ENCODE measurements around the gene CCDC74B.
A peak's percentile ranks its signal among the peaks of the same experiment; 100 is the strongest.
"Not testable (repeated sequence)": the region's sequence is repeated elsewhere in the genome, so short reads cannot be mapped to it uniquely, and the experiment has no call there.

Gene CCDC74B

DNA sequence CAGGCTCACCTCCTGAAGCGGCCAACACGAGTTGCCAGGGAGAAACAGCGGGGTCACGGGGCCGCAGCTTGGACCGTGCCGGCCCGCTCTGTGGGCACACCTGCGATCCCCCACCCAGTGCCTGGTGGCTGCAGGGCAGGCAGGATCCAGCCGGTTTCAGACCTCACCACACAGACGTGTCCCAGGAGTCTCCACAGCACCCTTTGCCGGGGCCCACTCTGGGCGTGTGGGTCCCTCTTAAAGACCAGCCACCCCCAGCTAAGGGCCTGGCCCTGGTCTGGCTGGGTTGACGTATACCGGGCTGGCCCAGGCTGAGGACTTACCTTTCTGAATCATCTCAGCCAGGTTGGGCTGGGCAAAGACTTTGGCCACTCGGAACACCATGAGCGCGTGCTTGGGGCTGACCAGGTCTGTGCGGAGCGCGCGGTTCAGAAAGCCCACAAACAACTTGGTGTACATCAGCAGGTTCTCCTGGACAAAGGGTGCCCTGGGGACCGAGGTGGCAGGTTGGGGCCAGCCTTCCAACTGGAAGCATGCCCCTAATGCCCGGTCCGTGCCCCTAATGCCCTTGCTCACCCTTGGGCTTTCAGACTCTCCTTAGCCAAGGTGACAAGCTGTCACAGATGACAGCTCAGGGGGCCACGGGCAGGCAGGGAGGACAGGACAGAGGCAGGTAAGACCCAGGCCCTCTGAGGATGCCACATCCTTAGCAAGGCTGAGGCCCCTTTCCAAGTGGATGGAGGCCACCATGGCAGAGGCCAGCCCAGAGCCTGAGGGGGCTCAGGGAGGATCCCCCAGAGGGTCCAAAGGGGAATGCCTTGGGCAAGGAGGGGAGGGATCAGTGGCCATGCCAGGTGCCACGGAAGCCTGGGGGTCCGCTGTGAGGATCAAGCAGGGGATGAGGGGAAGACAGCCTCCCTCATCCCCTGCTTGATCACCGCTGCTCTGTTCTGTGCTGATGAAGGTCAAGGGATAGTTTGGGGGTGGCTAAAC is 10.2 kb upstream of the CCDC74B start:
- Histone ChIP-seq H3K9ac (ENCODE audit: low read depth, low read length, poor library complexity) (no peak overlapping the region), H3K4ac (ENCODE audit: low read length) (no peak overlapping the region), H2BK120ac (ENCODE audit: low read depth, low read length) (no peak overlapping the region), H3K9me3 (replicated peaks in 1 of 2; ENCODE audit: control insufficient read depth in 2 of 2, insufficient read depth in 1 of 2, low read depth in 1 of 2, low read length in 2 of 2) (no peaks in the 10 kb centered on the region), H4K8ac (ENCODE audit: low read depth, low read length) (no peak overlapping the region), H3K36me3 (replicated peaks in 1 of 2; ENCODE audit: control insufficient read depth in 2 of 2, insufficient read depth in 2 of 2, low read length in 2 of 2) (peaks cover 12 to 71% of the 10 kb centered on the region in 2 donors), H2BK5ac (ENCODE audit: low read length) (no peak overlapping the region), H3K14ac (ENCODE audit: low read length) (no peak overlapping the region), H2AFZ (ENCODE audit: low read length) (no peak overlapping the region), H3K4me1 (ENCODE audit: control insufficient read depth in 2 of 2, insufficient read depth in 1 of 2, low read depth in 1 of 2, low read length in 2 of 2) (no peaks in the 10 kb centered on the region), H3K18ac (ENCODE audit: low read length) (no peak overlapping the region), H3K4me3 (ENCODE audit: low read length in 2 of 2) (peak overlapping the region in 1 of 2 donors; percentile 17), H3K27me3 (ENCODE audit: control insufficient read depth in 3 of 3, insufficient read depth in 3 of 3, low read depth in 1 of 3, low read length in 3 of 3) (no peaks in the 10 kb centered on the region), H2BK12ac (ENCODE audit: low read length) (no peak overlapping the region), H3K4me2 (ENCODE audit: insufficient read depth, low read length, poor library complexity, severe bottlenecking) (no peak overlapping the region), H3K23ac (ENCODE audit: low read depth, low read length, poor library complexity) (no peak overlapping the region), H3K27ac (replicated peaks; ENCODE audit: low read length) (no peak overlapping the region), H2BK15ac (ENCODE audit: low read length) (no peak overlapping the region), H3K79me1 (ENCODE audit: low read depth, low read length) (peaks cover 4% of the 10 kb centered on the region), H4K91ac (ENCODE audit: low read depth, low read length, poor library complexity) (no peak overlapping the region), H2AK5ac (ENCODE audit: low read depth, low read length) (no peak overlapping the region)
- WGBS, 2 donors (ENCODE audit: extremely low coverage in 2 of 2, insufficient read length in 2 of 2, insufficient replicate concordance in 1 of 2) = no CpG with 5 or more reads among the region's 29 CpGs
- DNase-seq (ENCODE audit: low spot score) = no peak

DNA sequence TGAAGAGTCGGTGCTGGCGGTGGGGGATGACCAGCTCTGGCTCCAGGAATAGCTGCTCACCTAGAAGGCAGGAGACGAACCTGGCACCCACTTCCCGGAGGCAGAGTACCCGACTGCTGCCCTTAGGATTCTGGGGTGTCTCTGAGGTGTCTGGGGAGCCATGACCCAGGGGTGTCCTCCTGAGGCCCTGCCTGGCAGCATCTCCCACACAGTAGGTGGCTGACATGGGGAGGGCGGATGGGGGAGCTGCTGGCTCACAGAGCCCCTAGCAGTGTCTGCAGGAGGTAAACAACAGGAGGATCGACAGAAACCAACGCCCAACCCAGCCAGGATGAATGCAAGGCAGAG is 9.5 kb upstream of the CCDC74B start:
- H4K8ac ChIP-seq (ENCODE audit: low read depth, low read length); H2AFZ ChIP-seq (ENCODE audit: low read length); H3K27ac ChIP-seq (replicated peaks; ENCODE audit: low read length); H2BK5ac ChIP-seq (ENCODE audit: low read length); H3K4me3 ChIP-seq (ENCODE audit: low read length in 2 of 2); H3K9me3 ChIP-seq (replicated peaks in 1 of 2; ENCODE audit: control insufficient read depth in 2 of 2, insufficient read depth in 1 of 2, low read depth in 1 of 2, low read length in 2 of 2); H3K4me2 ChIP-seq (ENCODE audit: insufficient read depth, low read length, poor library complexity, severe bottlenecking); H3K79me1 ChIP-seq (ENCODE audit: low read depth, low read length); DNase-seq (ENCODE audit: low spot score); H2BK12ac ChIP-seq (ENCODE audit: low read length); H3K18ac ChIP-seq (ENCODE audit: low read length); H2AK5ac ChIP-seq (ENCODE audit: low read depth, low read length); H2BK15ac ChIP-seq (ENCODE audit: low read length); H3K4me1 ChIP-seq (ENCODE audit: control insufficient read depth in 2 of 2, insufficient read depth in 1 of 2, low read depth in 1 of 2, low read length in 2 of 2); H2BK120ac ChIP-seq (ENCODE audit: low read depth, low read length); H3K23ac ChIP-seq (ENCODE audit: low read depth, low read length, poor library complexity); H3K4ac ChIP-seq (ENCODE audit: low read length); H4K91ac ChIP-seq (ENCODE audit: low read depth, low read length, poor library complexity); H3K27me3 ChIP-seq (ENCODE audit: control insufficient read depth in 3 of 3, insufficient read depth in 3 of 3, low read depth in 1 of 3, low read length in 3 of 3); H3K14ac ChIP-seq (ENCODE audit: low read length); H3K9ac ChIP-seq (ENCODE audit: low read depth, low read length, poor library complexity): not testable (repeated sequence)
- WGBS, 2 donors (ENCODE audit: extremely low coverage in 2 of 2, insufficient read length in 2 of 2, insufficient replicate concordance in 1 of 2) = no CpG with 5 or more reads among the region's 8 CpGs
- peaks cover 10 to 65% of the 10 kb centered on the region in 2 donors for H3K36me3 ChIP-seq (replicated peaks in 1 of 2; ENCODE audit: control insufficient read depth in 2 of 2, insufficient read depth in 2 of 2, low read length in 2 of 2)

DNA sequence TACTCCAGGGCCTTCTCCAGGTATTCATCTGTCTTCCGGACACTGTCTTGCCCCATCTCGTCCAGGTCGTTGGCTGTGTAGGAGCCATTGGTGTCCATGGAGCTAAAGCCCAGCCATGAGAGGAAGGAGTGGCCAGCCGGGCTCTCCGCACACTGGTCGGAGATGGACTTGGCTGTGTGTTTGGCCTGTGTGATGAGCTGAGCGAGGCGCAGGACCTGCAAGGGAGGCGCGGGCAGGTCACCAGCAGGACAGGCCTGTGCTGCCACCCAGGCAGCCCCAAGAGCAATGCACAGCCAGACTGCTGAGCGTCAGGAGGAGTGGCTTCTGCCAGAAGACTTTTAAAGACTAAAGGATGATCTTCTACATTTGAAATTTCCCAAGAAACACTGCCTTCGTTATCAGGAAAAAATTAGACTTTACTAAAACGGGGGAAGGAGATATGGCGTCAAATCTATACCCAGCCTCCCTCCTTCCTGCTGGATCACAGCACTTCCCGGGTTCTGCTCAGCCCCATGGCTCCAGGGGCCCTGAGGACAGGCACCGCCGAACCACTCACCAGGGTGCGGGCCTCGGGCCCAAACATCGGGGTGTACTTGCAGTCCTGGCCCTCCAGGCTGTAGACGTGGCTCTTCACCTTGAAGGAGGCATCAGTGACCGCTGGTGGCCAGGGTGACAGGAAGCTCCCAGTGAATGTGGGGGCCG is 9.0 kb upstream of the CCDC74B start:
- DNase-seq (ENCODE audit: low spot score); H3K9me3 ChIP-seq (replicated peaks in 1 of 2; ENCODE audit: control insufficient read depth in 2 of 2, insufficient read depth in 1 of 2, low read depth in 1 of 2, low read length in 2 of 2): not testable (repeated sequence)
- no CpG with 5 or more reads among the region's 23 CpGs for WGBS, 2 donors (ENCODE audit: extremely low coverage in 2 of 2, insufficient read length in 2 of 2, insufficient replicate concordance in 1 of 2)

More for the DNA sequence above, 9.0 kb upstream of the CCDC74B start:
- not testable (repeated sequence) for H3K14ac ChIP-seq (ENCODE audit: low read length); H4K91ac ChIP-seq (ENCODE audit: low read depth, low read length, poor library complexity); H3K4me3 ChIP-seq (ENCODE audit: low read length in 2 of 2); H3K18ac ChIP-seq (ENCODE audit: low read length); H3K4me2 ChIP-seq (ENCODE audit: insufficient read depth, low read length, poor library complexity, severe bottlenecking); H2BK12ac ChIP-seq (ENCODE audit: low read length); H2BK15ac ChIP-seq (ENCODE audit: low read length); H3K23ac ChIP-seq (ENCODE audit: low read depth, low read length, poor library complexity); H2AK5ac ChIP-seq (ENCODE audit: low read depth, low read length); H3K4ac ChIP-seq (ENCODE audit: low read length); H2BK5ac ChIP-seq (ENCODE audit: low read length); H2AFZ ChIP-seq (ENCODE audit: low read length); H3K79me1 ChIP-seq (ENCODE audit: low read depth, low read length); H3K4me1 ChIP-seq (ENCODE audit: control insufficient read depth in 2 of 2, insufficient read depth in 1 of 2, low read depth in 1 of 2, low read length in 2 of 2); H3K27me3 ChIP-seq (ENCODE audit: control insufficient read depth in 3 of 3, insufficient read depth in 3 of 3, low read depth in 1 of 3, low read length in 3 of 3); H3K27ac ChIP-seq (replicated peaks; ENCODE audit: low read length); H2BK120ac ChIP-seq (ENCODE audit: low read depth, low read length); H3K9ac ChIP-seq (ENCODE audit: low read depth, low read length, poor library complexity); H4K8ac ChIP-seq (ENCODE audit: low read depth, low read length)
- H3K36me3 ChIP-seq (replicated peaks in 1 of 2; ENCODE audit: control insufficient read depth in 2 of 2, insufficient read depth in 2 of 2, low read length in 2 of 2) = peaks cover 10 to 62% of the 10 kb centered on the region in 2 donors
